GM19455 (cell line): ENCODE measurements around the gene RAPGEF3.

Experiments
- ATAC-seq: cut with Tn5 transposase; IDR thresholded peaks from one replicate; pipeline ENCODE4 v1.9.1; 2021; ENCODE audit not compliant: unreplicated experiment

RAPGEF3 gene

GRCh38 chr12:47777151-47777550 lies 18.5 kb upstream of the RAPGEF3 start:
- ATAC-seq: no peak

GRCh38 chr12:47776471-47777143 lies 17.9 kb upstream of the RAPGEF3 start:
- ATAC-seq: no peak

GRCh38 chr12:47775100-47775911 lies 16.6 kb upstream of the RAPGEF3 start:
- no peak for ATAC-seq

- ATAC-seq: no peak
Observed at GRCh38 chr12:47774663-47775062, 16.0 kb upstream of the RAPGEF3 start.

GRCh38 chr12:47773858-47774580 lies 15.3 kb upstream of the RAPGEF3 start:
- ATAC-seq: no peak

- peak; percentile 89 for ATAC-seq
Observed at GRCh38 chr12:47773062-47773857, 14.6 kb upstream of the RAPGEF3 start, which contains the start of gene SLC48A1. TSS of gene SLC48A1 (plus strand) at chr12:47773238. CDS start at chr12:47773305, 67 bp downstream.

GRCh38 chr12:47772738-47773061 lies 14.0 kb upstream of the RAPGEF3 start:
- no peak for ATAC-seq

- ATAC-seq: no peak
Observed at GRCh38 chr12:47772094-47772660, 13.5 kb upstream of the RAPGEF3 start.

GRCh38 chr12:47771304-47771703 lies 12.6 kb upstream of the RAPGEF3 start:
- ATAC-seq: no peak

- no peak for ATAC-seq
Observed at GRCh38 chr12:47770086-47770726, 11.5 kb upstream of the RAPGEF3 start.

GRCh38 chr12:47769234-47770085 lies 10.8 kb upstream of the RAPGEF3 start:
- no peak for ATAC-seq

GRCh38 chr12:47768323-47768811 lies 9.7 kb upstream of the RAPGEF3 start:
- ATAC-seq: no peak

GRCh38 chr12:47767216-47767724 lies 8.6 kb upstream of the RAPGEF3 start:
- no peak for ATAC-seq

- ATAC-seq: no peak
Observed at GRCh38 chr12:47766502-47767215, 8.0 kb upstream of the RAPGEF3 start.

GRCh38 chr12:47763481-47764346 lies 5.0 kb upstream of the RAPGEF3 start:
- no peak for ATAC-seq

GRCh38 chr12:47762850-47763465 lies 4.3 kb upstream of the RAPGEF3 start:
- ATAC-seq: no peak

- no peak for ATAC-seq
Observed at GRCh38 chr12:47758584-47758833, 171 bp downstream of the RAPGEF3 start.
